ENCODE data around the gene BET1L.
"Not testable (repeated sequence)": the region's sequence is repeated elsewhere in the genome, so short reads cannot be mapped to it uniquely, and the experiment has no call there.

The BET1L gene

DNA sequence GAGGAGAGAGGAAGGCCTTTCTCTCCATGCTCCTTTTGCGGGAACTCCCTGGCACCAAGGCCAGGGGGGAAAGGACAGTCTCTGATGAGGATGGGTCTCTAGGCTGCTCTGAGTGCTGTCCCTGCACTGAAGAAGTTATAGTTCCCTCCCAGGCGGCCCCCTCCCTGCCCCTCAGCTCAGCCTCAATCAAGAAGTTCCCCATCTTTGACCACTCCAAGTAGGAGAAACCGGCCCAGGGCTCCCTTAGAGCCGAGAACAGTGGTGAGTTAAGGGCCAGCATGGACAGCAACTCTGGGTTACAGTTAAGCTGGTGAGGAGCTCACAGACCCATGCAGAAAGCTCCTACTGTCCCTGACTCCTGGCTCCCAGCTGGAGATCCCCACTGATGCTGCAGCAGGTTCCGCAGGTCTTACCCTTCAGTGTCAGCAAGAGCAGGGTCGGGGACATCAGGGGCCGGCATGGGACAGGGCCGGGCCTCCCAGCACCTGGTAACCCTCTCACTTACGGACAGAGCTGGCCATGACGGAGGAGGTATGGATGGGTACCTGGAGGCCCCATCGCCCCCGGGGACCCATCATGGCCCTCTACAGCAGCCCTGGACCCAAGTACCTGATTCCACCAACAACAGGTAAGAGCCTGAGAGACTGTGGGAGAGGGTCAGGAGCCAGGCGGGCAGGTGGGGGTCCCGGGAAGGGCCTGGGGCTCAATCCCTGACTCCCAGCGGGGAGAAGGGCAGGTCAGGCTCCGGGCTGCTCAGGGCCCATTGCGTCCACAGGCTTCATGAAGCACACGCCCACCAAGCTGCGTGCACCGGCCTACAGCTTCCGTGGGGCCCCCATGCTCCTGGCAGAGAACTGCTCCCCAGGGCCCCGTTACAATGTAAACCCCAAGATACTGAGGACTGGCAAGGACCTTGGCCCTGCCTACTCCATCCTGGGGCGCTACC lies 10.1 kb downstream of the BET1L start:
- no peak for DNase-seq (ENCODE audit: low spot score)

DNA sequence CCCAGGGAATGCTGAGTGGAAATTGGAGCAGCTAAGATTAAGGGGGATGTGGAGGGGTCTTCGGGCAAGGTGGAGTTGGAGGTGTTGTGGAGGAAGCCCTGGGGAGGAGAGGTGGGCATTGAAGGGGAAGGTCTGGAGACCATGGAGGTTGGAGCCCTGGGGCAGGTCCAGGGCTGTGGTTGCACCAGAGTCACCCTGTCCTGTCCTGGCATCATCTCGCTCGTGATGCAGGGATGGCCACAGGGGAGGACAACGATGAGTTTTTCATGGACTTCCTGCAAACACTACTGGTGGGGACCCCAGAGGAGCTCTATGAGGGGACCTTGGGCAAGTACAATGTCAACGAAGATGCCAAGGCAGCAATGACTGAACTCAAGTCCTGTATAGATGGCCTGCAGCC lies 13.7 kb downstream of the BET1L start:
- not testable (repeated sequence) for DNase-seq (ENCODE audit: low spot score)

DNA sequence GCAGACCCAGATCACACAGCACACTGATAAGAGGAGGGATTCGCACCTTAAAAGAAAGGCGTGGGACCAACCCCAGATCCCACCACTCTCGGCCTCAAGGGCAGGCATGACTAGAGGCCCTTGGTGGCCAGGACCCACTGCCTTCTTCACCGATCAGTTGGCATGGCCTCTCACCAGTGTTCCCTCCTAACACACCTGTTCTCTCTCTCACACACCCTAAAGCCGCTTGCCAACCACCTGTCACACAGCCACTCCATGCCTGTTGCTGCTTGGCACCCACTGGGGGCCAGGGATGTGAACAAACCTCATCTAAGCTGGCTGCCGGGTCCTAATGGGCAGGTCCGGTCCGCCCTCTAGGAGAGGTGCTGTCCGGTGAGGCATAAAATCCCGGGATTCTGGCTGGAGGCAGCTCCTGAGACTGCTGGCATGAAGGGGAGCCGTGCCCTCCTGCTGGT lies 14.5 kb downstream of the BET1L start, which contains the start of gene SCGB1C1:
SCGB1C1 (plus strand) TSS at position 405 of the 455 bp plus-strand sequence; CDS start at position 427, 22 bp downstream.
- DNase-seq (ENCODE audit: low spot score) = not testable (repeated sequence)

DNA sequence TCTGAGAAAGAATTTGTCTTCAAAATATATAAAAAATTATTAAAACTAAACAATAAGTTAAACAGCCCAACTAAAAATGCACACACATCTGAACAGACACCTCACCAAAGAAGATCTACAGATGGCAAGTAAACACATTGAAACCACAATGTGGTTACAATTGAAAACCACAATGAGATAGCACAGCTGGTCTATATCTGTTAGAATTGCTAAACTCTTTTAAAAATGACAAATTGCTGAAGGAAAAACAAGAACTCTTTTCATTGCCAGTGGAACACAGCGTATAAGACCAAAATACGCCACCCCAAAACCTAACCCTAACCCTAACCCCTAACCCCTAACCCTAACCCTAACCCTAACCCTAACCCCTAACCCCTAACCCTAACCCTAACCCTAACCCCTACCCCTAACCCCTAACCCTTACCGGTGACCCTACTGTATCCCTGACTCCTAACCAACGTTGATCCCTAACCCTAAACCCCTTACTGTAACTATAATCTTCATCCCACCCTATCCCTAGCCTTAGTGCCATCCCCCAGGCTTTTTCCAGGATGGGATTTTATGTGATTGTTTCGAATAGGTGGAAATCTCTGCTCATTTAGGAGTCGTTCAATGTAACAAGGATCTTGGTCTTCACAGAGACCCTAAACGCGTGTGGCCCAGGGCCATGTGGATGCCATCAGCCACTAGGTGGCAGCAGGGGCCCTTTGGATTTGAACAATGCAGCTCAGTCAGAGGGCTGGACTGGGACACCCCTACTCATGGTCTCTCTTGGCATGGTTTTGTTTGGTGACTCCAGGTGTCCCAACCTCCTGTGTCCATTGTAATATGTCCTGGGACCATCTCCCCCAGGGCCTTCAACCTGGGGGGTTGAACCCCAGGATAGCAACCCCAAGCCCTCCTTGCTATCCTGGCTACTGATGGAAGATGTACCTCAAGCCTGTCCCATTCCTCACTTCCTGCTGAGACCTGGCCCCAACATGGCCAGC lies 15.4 kb downstream of the BET1L start:
- not testable (repeated sequence) for DNase-seq (ENCODE audit: low spot score)

DNA sequence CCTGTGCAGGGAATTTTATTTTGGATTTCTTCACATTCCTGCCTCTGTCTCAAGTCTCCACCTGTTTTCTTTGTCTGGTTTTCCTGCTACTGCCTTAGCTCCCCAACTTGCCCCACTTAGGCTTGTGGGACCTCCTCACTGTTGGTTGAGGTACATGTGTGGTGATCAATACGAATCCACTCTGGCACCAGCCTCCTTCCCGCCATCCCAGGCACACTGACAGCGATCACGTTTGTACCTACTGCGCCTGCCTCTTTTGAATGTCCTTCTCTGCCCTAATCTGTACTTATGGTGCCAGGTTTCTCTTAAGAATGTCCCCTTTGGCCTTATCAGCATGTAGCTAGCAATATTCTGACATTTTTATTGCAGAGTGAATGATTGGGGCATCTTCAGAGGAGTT lies 16.7 kb downstream of the BET1L start:
- DNase-seq (ENCODE audit: low spot score) = not testable (repeated sequence)

DNA sequence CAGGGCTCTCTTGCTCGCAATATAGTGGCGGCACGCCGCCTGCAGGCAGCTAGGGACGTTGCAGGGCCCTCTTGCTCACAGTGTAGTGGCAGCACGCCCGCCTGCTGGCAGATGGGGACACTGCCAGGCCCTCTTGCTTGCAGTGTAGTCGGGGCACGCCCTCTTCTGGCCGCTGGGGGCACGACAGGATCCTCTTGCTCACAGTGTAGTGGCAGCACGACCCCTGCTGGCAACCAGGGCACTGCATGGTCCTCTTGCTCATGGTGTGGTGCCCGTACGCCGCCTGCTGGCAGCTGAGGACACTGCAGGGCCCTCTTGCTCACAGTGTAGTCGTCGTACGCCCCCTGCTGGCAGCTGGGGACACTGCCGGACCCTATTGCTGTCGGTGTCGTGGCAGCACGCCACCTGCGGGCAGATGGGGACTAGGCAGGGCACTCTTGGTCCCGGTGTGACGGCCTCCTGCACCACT lies 17.3 kb downstream of the BET1L start:
- DNase-seq (ENCODE audit: low spot score) = not testable (repeated sequence)

DNA sequence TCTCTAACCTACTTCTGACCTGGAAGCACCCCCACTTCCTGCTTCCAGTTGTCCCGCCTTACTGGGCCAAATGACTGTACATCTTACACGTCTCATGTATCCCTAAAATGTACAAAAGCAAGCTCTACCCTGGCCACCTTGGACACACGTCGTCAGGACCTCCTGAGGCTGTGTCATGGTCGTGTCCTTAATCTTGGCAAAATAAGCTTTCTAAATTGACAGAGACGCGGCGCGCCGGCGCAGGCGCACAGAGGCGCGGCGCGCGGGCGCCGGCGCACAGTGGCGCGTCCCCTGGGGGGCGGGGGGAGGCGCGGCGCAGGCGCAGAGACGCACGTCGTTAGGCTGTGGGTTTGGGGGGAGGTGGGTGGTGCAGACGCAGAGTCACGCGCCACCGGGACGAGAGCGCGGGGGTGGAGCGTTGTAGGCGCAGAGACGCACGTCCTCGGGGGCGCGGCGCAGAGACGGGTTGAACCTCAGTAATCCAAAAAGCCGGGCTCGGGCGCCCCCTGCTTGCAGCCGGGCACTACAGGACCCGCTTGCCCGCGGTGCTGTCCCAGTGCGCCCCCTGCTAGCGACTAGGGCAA lies 17.9 kb downstream of the BET1L start:
- not testable (repeated sequence) for DNase-seq (ENCODE audit: low spot score)

DNA sequence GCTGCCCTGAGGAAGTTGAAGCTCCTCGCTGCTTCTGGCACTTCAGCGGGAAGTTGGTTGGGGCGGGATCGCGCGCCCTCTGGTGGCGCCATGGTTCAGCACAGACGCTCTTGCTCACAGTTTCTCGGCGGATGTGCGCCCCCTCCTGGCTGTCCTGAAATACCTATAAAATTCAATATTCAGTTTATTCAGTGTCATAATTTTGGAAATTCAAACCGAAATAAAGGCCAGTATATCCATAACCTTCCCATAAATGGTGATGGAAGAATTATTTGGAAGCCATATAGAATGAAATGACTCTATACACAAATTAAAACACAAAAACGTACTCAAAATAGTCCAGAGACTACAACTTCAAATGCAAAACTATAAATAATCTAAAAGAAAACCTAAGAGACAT lies 27.0 kb downstream of the BET1L start:
- DNase-seq (ENCODE audit: low spot score) = not testable (repeated sequence)
